HEK293T (cell line): Measurements from ENCODE around the gene CEP135.

Experiments used
- FOXK2 ChIP-seq: fragments of 450-650 bp; IDR thresholded peaks from 2 replicates; pipeline ENCODE4 v1.6.1; 2016; ENCODE audit warnings: mild to moderate bottlenecking
- FOXM1 ChIP-seq: fragments of 450-650 bp; IDR thresholded peaks from 2 replicates; pipeline ENCODE4 v1.6.1; 2017; ENCODE audit warnings: mild to moderate bottlenecking, borderline replicate concordance

DNA sequence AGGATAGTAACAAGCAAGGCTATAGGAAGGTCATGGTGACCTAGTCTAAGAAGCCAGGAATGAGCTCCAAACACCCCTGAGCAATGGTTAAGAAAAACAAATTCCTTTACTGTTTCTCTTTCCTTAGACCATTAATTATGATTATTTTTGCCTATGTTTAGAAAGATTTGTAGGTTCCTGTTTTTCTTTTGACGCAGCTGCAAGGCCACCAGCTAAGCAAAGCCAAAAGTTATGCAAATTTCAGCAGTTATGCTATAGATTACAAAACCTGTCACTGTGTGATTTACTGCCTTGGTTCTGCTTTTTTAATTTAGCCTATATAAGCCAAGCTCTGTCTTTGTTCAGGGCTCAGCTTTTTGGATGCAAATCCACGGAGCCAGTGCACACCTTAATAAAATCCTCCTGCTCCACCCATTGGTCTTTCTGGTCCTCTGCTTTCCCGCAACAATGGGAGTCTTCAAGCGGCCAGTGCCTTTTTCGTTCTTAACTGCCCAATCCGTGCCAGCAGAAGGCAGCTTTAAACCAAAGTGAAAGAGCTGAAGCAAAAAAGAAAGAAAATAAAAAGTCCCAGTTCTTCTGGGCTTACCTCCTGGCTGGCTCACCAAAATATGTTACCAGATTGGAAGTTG lies 1.4 kb upstream of the CEP135 start:
- TF ChIP-seq FOXK2 = no peak
- TF ChIP-seq FOXM1 = no peak
